A172 (cell line): ENCODE measurements around the gene GRID1. TPM values are rescaled to one million over a fixed set of nuclear protein-coding genes. Genes with fewer than 3 reads are reported as not detected.
"Not testable (repeated sequence)": the region's sequence is repeated elsewhere in the genome, so short reads cannot be mapped to it uniquely, and the experiment has no call there.

Experiments
- DNase-seq: peaks from one replicate; pipeline ENCODE4 v3.0.0-alpha.2; 2015; ENCODE audit warnings: low spot score
- total RNA-seq: library from RNA; depleted of rRNA; stranded (reverse); fragments of >200 nt; shearing (Covaris generic); gene quantifications from 2 replicates; pipeline ENCODE4 v1.2.3, GENCODE V29; 2014

Gene GRID1
- total RNA-seq, 1 experiment from 2014 or later: 4.9 TPM

- DNase-seq: no peak
Observed at GRCh38 chr10:86109421-86109820, 257.2 kb downstream of the GRID1 start.

DNA sequence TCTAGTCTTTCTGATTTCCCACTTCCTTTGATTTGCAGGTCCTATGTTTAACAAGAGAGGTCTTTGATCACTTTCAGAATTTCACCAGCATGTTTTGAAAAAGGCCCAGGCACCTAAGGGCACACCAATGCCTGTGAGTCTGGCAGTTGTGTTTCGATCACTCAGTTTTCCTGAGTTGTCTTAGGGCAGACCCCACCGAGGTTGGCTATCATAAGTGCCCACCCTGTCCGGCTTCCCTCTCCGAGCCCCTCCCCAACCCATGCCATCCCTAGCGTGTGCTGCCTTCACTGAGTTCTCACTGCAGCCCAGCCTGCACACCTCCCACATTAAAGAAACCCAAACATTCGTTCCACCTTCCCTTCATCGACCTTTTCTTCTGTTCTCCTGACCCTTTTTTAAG lies 257.9 kb downstream of the GRID1 start:
- no peak for DNase-seq

GRCh38 chr10:86107611-86108310 lies 258.8 kb downstream of the GRID1 start:
- not testable (repeated sequence) for DNase-seq

- no peak for DNase-seq
Observed at GRCh38 chr10:86107131-86107530, 259.5 kb downstream of the GRID1 start.

GRCh38 chr10:86106616-86107015 lies 260.0 kb downstream of the GRID1 start:
- DNase-seq: no peak

DNA sequence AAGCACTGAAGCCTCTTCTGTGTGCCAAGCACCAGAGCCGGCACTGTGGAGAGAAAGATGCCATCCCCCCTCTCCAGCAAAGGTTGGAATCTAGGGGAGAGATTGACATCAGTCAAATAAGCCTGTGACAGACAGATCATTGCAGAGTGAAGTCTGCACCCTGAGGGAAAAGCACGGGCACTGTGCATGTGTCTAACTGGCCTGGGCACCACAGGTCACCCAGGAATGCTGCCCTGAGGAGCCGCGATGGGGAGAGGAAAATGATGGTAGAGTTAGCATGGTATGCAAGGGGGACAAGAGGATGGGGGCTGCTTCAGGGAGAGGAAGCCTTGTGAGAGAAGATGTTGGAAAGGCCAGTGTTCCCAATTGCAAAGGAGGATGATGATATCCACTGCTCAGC lies 261.0 kb downstream of the GRID1 start:
- DNase-seq: no peak

DNA sequence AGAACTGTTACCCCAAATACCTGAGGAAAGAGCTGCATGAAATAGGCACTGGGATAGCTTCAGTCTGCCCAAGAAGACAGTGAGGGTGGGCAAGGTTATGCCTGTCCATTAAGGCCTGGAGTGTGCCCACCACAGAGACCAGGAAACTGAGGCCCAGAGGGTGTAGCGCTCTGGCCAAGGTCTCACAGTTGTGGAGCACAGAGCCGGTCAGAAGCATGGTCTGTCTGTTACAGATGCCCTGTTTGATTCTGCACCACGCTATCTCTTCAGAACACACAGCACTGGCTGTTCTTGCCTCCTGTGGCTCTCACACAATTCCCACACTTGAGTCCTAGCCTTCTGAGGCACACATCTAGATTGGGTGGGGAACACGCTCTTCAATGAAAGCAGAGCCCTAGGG lies 261.4 kb downstream of the GRID1 start:
- no peak for DNase-seq

GRCh38 chr10:86104611-86105145 lies 261.9 kb downstream of the GRID1 start:
- no peak for DNase-seq

- DNase-seq: no peak
Observed at GRCh38 chr10:86104156-86104555, 262.4 kb downstream of the GRID1 start.

GRCh38 chr10:86103391-86104101 lies 263.0 kb downstream of the GRID1 start:
- DNase-seq: no peak

- DNase-seq: no peak
Observed at GRCh38 chr10:86102451-86102850, 264.1 kb downstream of the GRID1 start.

DNA sequence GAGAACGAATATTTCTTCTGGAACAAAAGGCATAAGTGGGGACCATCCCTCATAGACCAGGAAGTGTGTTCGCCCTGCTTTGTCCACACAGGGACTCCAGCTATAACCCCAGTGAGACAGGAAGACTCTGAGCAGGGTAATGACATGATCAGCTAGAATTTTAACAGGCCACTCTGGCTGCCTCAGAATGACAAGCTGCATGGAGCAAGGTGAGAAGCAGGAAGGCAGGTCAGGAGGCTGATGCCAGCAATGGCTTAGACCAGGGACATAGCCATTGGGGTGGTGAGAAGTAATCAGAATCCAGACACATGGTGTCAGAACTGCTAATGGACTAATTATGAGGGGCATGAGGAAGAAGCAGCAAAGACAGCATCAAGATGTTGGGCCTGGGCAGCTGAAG lies 264.6 kb downstream of the GRID1 start:
- no peak for DNase-seq

GRCh38 chr10:86100581-86101061 lies 266.0 kb downstream of the GRID1 start:
- peak; percentile 34 for DNase-seq

DNA sequence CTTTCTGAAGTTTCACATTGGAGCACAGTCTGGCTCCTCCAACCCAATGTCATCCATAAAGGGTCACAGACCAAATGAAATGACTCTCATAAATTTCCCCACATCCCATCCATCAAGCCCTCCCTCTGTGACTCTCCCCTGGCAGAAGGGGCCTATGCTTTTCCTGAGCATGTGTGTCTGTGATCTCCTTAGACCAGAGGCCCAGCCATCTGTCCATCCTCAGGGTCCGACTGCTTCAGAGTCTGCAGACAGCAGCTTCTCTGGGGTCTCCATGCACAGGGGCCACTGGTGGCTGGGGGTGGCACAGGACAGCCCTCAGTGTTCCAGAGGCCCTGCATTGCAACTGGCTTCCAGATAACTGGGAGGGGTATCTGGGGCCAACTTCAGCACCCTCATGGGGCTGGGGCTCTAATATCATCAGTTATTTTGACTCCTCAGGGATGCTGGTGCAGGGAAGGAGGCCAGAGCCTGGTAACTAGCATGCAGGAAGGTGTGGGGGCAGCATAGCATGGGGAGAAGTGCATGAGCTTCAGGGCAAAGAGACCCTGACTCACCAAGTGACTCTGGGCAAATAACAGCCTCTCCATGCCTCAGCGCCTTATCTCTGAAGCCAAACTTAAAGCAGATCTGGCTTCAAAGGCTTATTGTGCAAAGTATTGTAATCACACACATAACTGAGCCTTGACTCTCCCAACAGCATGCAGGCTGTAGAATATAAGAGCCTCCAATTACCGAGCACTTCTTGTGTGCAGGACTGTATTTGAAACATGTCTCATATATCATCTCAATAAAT lies 266.9 kb downstream of the GRID1 start:
- DNase-seq: no peak

GRCh38 chr10:86098187-86098881 lies 268.3 kb downstream of the GRID1 start:
- DNase-seq: no peak

- DNase-seq: not testable (repeated sequence)
Observed at GRCh38 chr10:86095061-86095460, 271.5 kb downstream of the GRID1 start.

DNA sequence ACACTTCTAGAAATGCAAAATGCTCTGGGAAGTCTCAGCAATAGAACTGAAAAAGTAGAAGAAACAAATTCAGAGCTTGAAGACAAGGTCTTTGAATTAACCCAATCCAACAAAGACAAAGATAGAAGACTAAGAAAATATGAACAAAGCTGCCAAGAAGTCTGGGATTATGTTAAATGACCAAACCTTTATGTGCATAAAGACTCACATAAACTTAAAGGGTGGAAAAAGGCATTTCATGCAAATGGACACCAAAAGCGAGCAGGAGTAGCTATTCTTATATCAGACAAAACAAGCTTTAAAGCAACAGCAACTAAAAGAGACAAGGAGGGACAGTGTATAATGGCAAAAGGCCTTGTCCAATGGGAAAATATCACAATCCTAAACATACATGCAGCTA lies 274.3 kb downstream of the GRID1 start:
- DNase-seq: not testable (repeated sequence)

DNA sequence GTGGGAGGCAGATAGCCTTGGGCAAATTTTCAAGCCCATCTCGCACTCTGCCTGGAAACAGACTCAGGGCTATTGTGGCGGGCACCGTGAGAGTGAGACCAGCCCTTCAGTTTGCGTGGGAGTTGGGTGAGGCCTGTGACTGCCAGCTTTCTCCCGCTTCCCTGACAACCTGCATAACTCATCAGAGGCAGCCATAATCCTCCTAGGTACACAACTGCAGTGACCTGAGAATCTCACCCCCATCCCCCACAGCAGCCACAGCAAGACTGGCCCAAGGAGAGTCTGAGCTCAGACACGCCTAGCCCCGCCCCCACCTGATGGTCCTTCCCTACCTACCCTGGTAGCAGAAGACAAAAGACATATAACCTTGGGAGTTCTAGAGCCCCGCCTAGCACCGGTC lies 275.4 kb downstream of the GRID1 start:
- DNase-seq: no peak

- no peak for DNase-seq
Observed at GRCh38 chr10:86090807-86091206, 275.8 kb downstream of the GRID1 start.

- no peak for DNase-seq
Observed at GRCh38 chr10:86087716-86088115, 278.9 kb downstream of the GRID1 start.

- no peak for DNase-seq
Observed at GRCh38 chr10:86086418-86086817, 280.2 kb downstream of the GRID1 start.

DNA sequence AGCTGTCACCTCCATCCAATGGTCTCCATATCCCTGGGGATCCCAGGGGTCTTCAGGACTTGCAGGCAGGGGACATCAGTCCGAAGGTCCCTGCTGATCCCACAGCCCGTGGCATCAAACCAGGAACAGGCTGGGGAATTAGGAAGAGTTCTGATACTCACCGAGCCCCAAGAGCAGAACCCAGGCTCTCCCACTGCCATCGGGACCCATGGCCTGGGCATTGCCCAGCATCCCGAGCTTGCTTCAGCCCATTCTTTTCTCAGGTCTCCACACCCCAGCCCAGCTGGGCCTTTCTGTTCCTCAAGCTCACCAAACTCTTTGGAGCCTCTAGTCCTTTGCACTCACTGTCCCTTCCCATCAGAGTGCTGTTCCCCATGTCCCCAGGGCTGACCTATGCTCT lies 280.9 kb downstream of the GRID1 start:
- DNase-seq: no peak
